ENCODE data around the gene HCN2.

Gene HCN2

DNA sequence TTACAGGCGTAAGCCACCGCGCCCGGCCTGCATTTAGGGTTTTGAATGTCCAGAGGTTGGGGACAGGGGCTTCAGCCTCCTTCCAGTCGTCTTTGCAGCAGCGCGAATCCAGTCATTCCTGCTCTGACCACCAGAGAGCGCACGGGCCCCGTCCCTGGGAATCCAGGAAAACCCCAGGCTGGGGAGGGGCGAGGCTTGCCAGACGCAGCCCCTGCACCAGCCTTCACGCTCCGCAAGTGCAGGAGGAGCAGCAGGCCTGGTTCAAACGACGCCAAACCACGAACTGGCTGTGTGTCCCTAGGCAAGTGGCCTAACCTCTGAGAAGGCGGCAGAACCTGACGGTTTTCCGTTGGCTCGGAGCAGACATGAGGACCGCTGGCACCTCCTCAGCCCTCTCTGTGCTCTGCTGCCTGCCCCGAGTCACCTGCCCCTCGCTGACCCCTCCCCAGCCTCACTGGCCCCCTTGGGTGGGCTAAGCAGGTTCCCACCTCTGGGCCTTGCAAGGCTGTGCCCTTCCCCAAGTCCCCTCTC, 75.3 kb downstream of the HCN2 start (continued):
- peak; percentile 67; the same call in 1 of the 2 replicates for TF ChIP-seq ZNF610 (tag by site-specific recombination; IDR thresholded peaks at IDR 0.05; ENCODE audit: borderline replicate concordance)
- no peak for TF ChIP-seq ZNF391 (tag by site-specific recombination; IDR thresholded peaks at IDR 0.05; ENCODE audit: borderline replicate concordance, low read depth)
- TF ChIP-seq HOXC10 (CRISPR knock-in tag; IDR thresholded peaks at IDR 0.05) = no peak
- no peak for TF ChIP-seq ZNF366 (tag by site-specific recombination; conservative IDR thresholded peaks at IDR 0.05)
- TF ChIP-seq, protein P1, sequence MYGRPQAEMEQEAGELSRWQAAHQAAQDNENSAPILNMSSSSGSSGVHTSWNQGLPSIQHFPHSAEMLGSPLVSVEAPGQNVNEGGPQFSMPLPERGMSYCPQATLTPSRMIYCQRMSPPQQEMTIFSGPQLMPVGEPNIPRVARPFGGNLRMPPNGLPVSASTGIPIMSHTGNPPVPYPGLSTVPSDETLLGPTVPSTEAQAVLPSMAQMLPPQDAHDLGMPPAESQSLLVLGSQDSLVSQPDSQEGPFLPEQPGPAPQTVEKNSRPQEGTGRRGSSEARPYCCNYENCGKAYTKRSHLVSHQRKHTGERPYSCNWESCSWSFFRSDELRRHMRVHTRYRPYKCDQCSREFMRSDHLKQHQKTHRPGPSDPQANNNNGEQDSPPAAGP (tag by site-specific recombination; IDR thresholded peaks at IDR 0.05) = no peak; the same call in 1 of the 2 replicates
- no peak for TF ChIP-seq ZNF354C (tag by site-specific recombination; IDR thresholded peaks at IDR 0.05; ENCODE audit: borderline replicate concordance, low read depth)
- TF ChIP-seq, protein P2, sequence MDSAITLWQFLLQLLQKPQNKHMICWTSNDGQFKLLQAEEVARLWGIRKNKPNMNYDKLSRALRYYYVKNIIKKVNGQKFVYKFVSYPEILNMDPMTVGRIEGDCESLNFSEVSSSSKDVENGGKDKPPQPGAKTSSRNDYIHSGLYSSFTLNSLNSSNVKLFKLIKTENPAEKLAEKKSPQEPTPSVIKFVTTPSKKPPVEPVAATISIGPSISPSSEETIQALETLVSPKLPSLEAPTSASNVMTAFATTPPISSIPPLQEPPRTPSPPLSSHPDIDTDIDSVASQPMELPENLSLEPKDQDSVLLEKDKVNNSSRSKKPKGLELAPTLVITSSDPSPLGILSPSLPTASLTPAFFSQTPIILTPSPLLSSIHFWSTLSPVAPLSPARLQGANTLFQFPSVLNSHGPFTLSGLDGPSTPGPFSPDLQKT (IDR thresholded peaks at IDR 0.05; ENCODE audit: borderline replicate concordance, low read depth, low read length) = no peak
- TF ChIP-seq, protein P3, sequence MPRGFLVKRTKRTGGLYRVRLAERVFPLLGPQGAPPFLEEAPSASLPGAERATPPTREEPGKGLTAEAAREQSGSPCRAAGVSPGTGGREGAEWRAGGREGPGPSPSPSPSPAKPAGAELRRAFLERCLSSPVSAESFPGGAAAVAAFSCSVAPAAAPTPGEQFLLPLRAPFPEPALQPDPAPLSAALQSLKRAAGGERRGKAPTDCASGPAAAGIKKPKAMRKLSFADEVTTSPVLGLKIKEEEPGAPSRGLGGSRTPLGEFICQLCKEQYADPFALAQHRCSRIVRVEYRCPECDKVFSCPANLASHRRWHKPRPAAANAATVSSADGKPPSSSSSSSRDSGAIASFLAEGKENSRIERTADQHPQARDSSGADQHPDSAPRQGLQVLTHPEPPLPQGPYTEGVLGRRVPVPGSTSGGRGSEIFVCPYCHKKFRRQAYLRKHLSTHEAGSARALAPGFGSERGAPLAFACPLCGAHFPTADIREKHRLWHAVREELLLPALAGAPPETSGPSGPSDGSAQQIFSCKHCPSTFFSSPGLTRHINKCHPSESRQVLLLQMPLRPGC (tag by site-specific recombination; IDR thresholded peaks at IDR 0.05) = no peak
- no peak for TF ChIP-seq PRDM1 (tag by site-specific recombination; IDR thresholded peaks at IDR 0.05)
- TF ChIP-seq ZNF555 (tag by site-specific recombination; conservative IDR thresholded peaks at IDR 0.05) = no peak
- TF ChIP-seq ZNF114 (tag by site-specific recombination; IDR thresholded peaks at IDR 0.05) = no peak
- no peak for TF ChIP-seq ZNF292 (tag by site-specific recombination; IDR thresholded peaks at IDR 0.05; ENCODE audit: borderline replicate concordance, low read depth)
- TF ChIP-seq SETDB1 (IDR thresholded peaks at IDR 0.05; ENCODE audit: insufficient read length, low read length) = no peak
- no peak for TF ChIP-seq ZNF239 (tag by site-specific recombination; IDR thresholded peaks at IDR 0.05)
- no peak for TF ChIP-seq ZNF621 (tag by site-specific recombination; IDR thresholded peaks at IDR 0.05)
- TF ChIP-seq ZNF214 (tag by site-specific recombination; IDR thresholded peaks at IDR 0.05; ENCODE audit: borderline replicate concordance) = no peak
- TF ChIP-seq ZFP37 (tag by site-specific recombination; IDR thresholded peaks at IDR 0.05) = no peak
- TF ChIP-seq, protein P4, sequence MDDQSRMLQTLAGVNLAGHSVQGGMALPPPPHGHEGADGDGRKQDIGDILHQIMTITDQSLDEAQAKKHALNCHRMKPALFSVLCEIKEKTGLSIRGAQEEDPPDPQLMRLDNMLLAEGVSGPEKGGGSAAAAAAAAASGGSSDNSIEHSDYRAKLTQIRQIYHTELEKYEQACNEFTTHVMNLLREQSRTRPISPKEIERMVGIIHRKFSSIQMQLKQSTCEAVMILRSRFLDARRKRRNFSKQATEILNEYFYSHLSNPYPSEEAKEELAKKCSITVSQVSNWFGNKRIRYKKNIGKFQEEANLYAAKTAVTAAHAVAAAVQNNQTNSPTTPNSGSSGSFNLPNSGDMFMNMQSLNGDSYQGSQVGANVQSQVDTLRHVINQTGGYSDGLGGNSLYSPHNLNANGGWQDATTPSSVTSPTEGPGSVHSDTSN (CRISPR knock-in tag; IDR thresholded peaks at IDR 0.05) = no peak
- TF ChIP-seq ZNF2 (tag by site-specific recombination; IDR thresholded peaks at IDR 0.05) = 0 out of 2 replicates have a peak, but pooled peaks have one; percentile 49
- TF ChIP-seq KLF9 (tag by site-specific recombination; IDR thresholded peaks at IDR 0.05; ENCODE audit: low read depth) = no peak
- no peak for TF ChIP-seq ZNF423 (tag by site-specific recombination; IDR thresholded peaks at IDR 0.05)
- no peak for TF ChIP-seq KLF16 (tag by site-specific recombination; IDR thresholded peaks at IDR 0.05)
- TF ChIP-seq, protein P5, sequence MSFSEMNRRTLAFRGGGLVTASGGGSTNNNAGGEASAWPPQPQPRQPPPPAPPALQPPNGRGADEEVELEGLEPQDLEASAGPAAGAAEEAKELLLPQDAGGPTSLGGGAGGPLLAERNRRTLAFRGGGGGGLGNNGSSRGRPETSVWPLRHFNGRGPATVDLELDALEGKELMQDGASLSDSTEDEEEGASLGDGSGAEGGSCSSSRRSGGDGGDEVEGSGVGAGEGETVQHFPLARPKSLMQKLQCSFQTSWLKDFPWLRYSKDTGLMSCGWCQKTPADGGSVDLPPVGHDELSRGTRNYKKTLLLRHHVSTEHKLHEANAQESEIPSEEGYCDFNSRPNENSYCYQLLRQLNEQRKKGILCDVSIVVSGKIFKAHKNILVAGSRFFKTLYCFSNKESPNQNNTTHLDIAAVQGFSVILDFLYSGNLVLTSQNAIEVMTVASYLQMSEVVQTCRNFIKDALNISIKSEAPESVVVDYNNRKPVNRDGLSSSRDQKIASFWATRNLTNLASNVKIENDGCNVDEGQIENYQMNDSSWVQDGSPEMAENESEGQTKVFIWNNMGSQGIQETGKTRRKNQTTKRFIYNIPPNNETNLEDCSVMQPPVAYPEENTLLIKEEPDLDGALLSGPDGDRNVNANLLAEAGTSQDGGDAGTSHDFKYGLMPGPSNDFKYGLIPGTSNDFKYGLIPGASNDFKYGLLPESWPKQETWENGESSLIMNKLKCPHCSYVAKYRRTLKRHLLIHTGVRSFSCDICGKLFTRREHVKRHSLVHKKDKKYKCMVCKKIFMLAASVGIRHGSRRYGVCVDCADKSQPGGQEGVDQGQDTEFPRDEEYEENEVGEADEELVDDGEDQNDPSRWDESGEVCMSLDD (tag by site-specific recombination; IDR thresholded peaks at IDR 0.05) = 0 out of 2 replicates have a peak, but pooled peaks have one; percentile 32
- no peak for TF ChIP-seq WT1 (tag by site-specific recombination; IDR thresholded peaks at IDR 0.05)
- TF ChIP-seq ZBTB8A (tag by site-specific recombination; IDR thresholded peaks at IDR 0.05) = 0 out of 2 replicates have a peak, but pooled peaks have one; percentile 22
- no peak for TF ChIP-seq ZEB2 (tag by site-specific recombination; IDR thresholded peaks at IDR 0.05)
- TF ChIP-seq, protein P6, sequence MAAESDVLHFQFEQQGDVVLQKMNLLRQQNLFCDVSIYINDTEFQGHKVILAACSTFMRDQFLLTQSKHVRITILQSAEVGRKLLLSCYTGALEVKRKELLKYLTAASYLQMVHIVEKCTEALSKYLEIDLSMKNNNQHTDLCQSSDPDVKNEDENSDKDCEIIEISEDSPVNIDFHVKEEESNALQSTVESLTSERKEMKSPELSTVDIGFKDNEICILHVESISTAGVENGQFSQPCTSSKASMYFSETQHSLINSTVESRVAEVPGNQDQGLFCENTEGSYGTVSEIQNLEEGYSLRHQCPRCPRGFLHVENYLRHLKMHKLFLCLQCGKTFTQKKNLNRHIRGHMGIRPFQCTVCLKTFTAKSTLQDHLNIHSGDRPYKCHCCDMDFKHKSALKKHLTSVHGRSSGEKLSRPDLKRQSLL (tag by site-specific recombination; IDR thresholded peaks at IDR 0.05) = no peak
- TF ChIP-seq KLF7 (tag by site-specific recombination; IDR thresholded peaks at IDR 0.05; ENCODE audit: borderline replicate concordance) = peak; percentile 47; the same call in 1 of the 2 replicates
- peak; percentile 75 for TF ChIP-seq ZNF654 (tag by site-specific recombination; IDR thresholded peaks at IDR 0.05; ENCODE audit: low read depth)
- TF ChIP-seq ZNF302 (tag by site-specific recombination; IDR thresholded peaks at IDR 0.05; ENCODE audit: low read depth) = no peak
